Astrocyte (in vitro differentiated cells and primary cell): Measurements from ENCODE around the gene SEC61G.

Source experiments
- CTCF ChIP-seq: IDR thresholded peaks from 2 replicates; pipeline ENCODE4 v1.5.1; 2011; ENCODE audit warnings: low read depth, mild to moderate bottlenecking, inconsistent platforms, low read length, moderate library complexity; ENCODE audit not compliant: insufficient read depth
- EZH2 ChIP-seq: IDR thresholded peaks from 2 replicates; pipeline ENCODE4 v1.6.1; 2012; ENCODE audit warnings: mild to moderate bottlenecking, low read length, inconsistent platforms; ENCODE audit not compliant: insufficient read depth

GRCh38 chr7:54781134-54781920, 22.3 kb upstream of the SEC61G start:
- TF ChIP-seq CTCF: no peak
- TF ChIP-seq EZH2: no peak
